ENCODE results near the gene CPA3. TPM values are rescaled to one million over a fixed set of nuclear protein-coding genes. Genes with fewer than 3 reads are reported as not detected.

CPA3 gene
- total RNA-seq, 1 experiment from 2014 or later: not detected

GRCh38 chr3:148866261-148866660 lies 1.2 kb downstream of the CPA3 start:
- H3K4me1 Mint-ChIP-seq: no peaks in the 10 kb centered on the region
- no peak overlapping the region for H3K4me3 Mint-ChIP-seq
- ATAC-seq (no peak), DNase-seq (ENCODE audit: low spot score) (no peak)
- H3K36me3 Mint-ChIP-seq: no peaks in the 10 kb centered on the region
- H3K9me3 Mint-ChIP-seq: no peaks in the 10 kb centered on the region
- ChIA-PET CTCF (no interaction called here), POLR2A (no interaction called here)
- TF ChIP-seq NR2C2 (CRISPR knock-in tag; IDR thresholded peaks at IDR 0.05) (no peak), TP53 (CRISPR knock-in tag; IDR thresholded peaks at IDR 0.05) (no peak), NFE2L1 (CRISPR knock-in tag; IDR thresholded peaks at IDR 0.05) (no peak), ETV6 (CRISPR knock-in tag; IDR thresholded peaks at IDR 0.05) (no peak), MYBL2 (CRISPR knock-in tag; IDR thresholded peaks at IDR 0.05) (no peak), EMX1 (CRISPR knock-in tag; IDR thresholded peaks at IDR 0.05) (no peak), PRRX2 (CRISPR knock-in tag; IDR thresholded peaks at IDR 0.05) (no peak), MLX (CRISPR knock-in tag; IDR thresholded peaks at IDR 0.05) (no peak)
- TF ChIP-seq, protein P1, sequence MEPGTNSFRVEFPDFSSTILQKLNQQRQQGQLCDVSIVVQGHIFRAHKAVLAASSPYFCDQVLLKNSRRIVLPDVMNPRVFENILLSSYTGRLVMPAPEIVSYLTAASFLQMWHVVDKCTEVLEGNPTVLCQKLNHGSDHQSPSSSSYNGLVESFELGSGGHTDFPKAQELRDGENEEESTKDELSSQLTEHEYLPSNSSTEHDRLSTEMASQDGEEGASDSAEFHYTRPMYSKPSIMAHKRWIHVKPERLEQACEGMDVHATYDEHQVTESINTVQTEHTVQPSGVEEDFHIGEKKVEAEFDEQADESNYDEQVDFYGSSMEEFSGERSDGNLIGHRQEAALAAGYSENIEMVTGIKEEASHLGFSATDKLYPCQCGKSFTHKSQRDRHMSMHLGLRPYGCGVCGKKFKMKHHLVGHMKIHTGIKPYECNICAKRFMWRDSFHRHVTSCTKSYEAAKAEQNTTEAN (CRISPR knock-in tag; IDR thresholded peaks at IDR 0.05): no peak
- H3K27ac Mint-ChIP-seq: no peak overlapping the region
- H3K27me3 Mint-ChIP-seq (ENCODE audit: low read depth): no peaks in the 10 kb centered on the region

GRCh38 chr3:148873270-148873927 lies 8.3 kb downstream of the CPA3 start:
- TF ChIP-seq ZNF416 (CRISPR knock-in tag; IDR thresholded peaks at IDR 0.05) (no peak), FOXK1 (CRISPR knock-in tag; IDR thresholded peaks at IDR 0.05) (no peak), CREB1 (CRISPR knock-in tag; IDR thresholded peaks at IDR 0.05) (no peak), JUN (CRISPR knock-in tag; IDR thresholded peaks at IDR 0.05) (no peak), ERG (CRISPR knock-in tag; IDR thresholded peaks at IDR 0.05) (no peak), KAT7 (CRISPR knock-in tag; IDR thresholded peaks at IDR 0.05; ENCODE audit: borderline replicate concordance) (no peak), ZNF396 (CRISPR knock-in tag; IDR thresholded peaks at IDR 0.05; ENCODE audit: borderline replicate concordance) (no peak), NR3C1 (CRISPR knock-in tag; conservative IDR thresholded peaks at IDR 0.05; ENCODE audit: low read depth) (no peak)
- TF ChIP-seq, protein P2, sequence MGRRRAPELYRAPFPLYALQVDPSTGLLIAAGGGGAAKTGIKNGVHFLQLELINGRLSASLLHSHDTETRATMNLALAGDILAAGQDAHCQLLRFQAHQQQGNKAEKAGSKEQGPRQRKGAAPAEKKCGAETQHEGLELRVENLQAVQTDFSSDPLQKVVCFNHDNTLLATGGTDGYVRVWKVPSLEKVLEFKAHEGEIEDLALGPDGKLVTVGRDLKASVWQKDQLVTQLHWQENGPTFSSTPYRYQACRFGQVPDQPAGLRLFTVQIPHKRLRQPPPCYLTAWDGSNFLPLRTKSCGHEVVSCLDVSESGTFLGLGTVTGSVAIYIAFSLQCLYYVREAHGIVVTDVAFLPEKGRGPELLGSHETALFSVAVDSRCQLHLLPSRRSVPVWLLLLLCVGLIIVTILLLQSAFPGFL (CRISPR knock-in tag; IDR thresholded peaks at IDR 0.05; ENCODE audit: borderline replicate concordance): no peak
- TF ChIP-seq, protein P3, sequence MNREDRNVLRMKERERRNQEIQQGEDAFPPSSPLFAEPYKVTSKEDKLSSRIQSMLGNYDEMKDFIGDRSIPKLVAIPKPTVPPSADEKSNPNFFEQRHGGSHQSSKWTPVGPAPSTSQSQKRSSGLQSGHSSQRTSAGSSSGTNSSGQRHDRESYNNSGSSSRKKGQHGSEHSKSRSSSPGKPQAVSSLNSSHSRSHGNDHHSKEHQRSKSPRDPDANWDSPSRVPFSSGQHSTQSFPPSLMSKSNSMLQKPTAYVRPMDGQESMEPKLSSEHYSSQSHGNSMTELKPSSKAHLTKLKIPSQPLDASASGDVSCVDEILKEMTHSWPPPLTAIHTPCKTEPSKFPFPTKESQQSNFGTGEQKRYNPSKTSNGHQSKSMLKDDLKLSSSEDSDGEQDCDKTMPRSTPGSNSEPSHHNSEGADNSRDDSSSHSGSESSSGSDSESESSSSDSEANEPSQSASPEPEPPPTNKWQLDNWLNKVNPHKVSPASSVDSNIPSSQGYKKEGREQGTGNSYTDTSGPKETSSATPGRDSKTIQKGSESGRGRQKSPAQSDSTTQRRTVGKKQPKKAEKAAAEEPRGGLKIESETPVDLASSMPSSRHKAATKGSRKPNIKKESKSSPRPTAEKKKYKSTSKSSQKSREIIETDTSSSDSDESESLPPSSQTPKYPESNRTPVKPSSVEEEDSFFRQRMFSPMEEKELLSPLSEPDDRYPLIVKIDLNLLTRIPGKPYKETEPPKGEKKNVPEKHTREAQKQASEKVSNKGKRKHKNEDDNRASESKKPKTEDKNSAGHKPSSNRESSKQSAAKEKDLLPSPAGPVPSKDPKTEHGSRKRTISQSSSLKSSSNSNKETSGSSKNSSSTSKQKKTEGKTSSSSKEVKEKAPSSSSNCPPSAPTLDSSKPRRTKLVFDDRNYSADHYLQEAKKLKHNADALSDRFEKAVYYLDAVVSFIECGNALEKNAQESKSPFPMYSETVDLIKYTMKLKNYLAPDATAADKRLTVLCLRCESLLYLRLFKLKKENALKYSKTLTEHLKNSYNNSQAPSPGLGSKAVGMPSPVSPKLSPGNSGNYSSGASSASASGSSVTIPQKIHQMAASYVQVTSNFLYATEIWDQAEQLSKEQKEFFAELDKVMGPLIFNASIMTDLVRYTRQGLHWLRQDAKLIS (CRISPR knock-in tag; IDR thresholded peaks at IDR 0.05; ENCODE audit: borderline replicate concordance): no peak
- no peaks in the 10 kb centered on the region for H3K9me3 Mint-ChIP-seq
- DNase-seq (ENCODE audit: low spot score) (no peak), ATAC-seq (no peak)
- no peaks in the 10 kb centered on the region for H3K36me3 Mint-ChIP-seq
- H3K27ac Mint-ChIP-seq: no peak overlapping the region
- no peaks in the 10 kb centered on the region for H3K27me3 Mint-ChIP-seq (ENCODE audit: low read depth)
- no peak overlapping the region for H3K4me3 Mint-ChIP-seq
- ChIA-PET CTCF (interaction anchor here (1.1 to 1.4 kb wide), 2 partner anchors 14 to 155 kb away, joined by 3 to 4 read pairs; no protein-coding TSS in a partner anchor), POLR2A (no interaction called here)
- H3K4me1 Mint-ChIP-seq: no peaks in the 10 kb centered on the region
